Endothelial cell of hepatic sinusoid (primary cell): ENCODE results near the gene CNTN2.

ENCODE experiments used
- in situ Hi-C: cut with HindIII; loops from 2 replicates; pipeline ENCODE4 v1.10.0; 2017; ENCODE audit warnings: low sequenced_read_pairs

Gene CNTN2

GRCh38 chr1:205069371-205070125, 26.5 kb downstream of the CNTN2 start:
- in situ Hi-C loops: loop anchor here (10.0 kb wide), 1 partner anchor 55 kb away; no protein-coding TSS in a partner anchor

DNA sequence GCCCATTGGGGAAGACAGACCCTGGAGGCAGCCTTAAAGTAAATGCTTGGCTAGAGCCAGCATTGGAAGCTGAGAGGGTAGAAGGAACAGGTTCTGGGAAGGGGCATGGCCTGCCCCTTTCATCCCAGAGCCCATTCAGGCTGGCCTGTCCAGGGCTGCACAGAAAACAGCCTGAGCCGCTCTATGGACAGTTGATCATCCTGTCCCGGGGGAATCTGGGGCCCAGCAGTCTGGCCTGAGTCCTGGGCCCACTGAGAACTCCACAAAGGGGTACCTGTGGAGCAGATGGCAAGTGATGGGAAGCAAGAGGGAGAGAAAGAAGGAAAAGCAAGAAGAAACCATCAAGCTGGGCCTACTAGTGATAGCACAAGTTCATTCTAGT, 28.0 kb downstream of the CNTN2 start:
- in situ Hi-C loops: loop anchor here (10.0 kb wide), 1 partner anchor 56 kb away; no protein-coding TSS in a partner anchor

- in situ Hi-C loops: loop anchor here (10.0 kb wide), 1 partner anchor 57 kb away; no protein-coding TSS in a partner anchor
Measured at GRCh38 chr1:205071801-205072200, 28.8 kb downstream of the CNTN2 start.

- in situ Hi-C loops: loop anchor here (10.0 kb wide), 1 partner anchor 57 kb away; no protein-coding TSS in a partner anchor
Measured at GRCh38 chr1:205072286-205072685, 29.3 kb downstream of the CNTN2 start.

- in situ Hi-C loops: loop anchor here (10.0 kb wide), 1 partner anchor 58 kb away; no protein-coding TSS in a partner anchor
Measured at GRCh38 chr1:205072881-205073280, 29.9 kb downstream of the CNTN2 start.

- in situ Hi-C loops: loop anchor here (10.0 kb wide), 1 partner anchor 59 kb away; no protein-coding TSS in a partner anchor
Measured at GRCh38 chr1:205073511-205073910, 30.5 kb downstream of the CNTN2 start.

- in situ Hi-C loops: loop anchor here (10.0 kb wide), 1 partner anchor 59 kb away; no protein-coding TSS in a partner anchor
Measured at GRCh38 chr1:205074084-205074483, 31.1 kb downstream of the CNTN2 start.

DNA sequence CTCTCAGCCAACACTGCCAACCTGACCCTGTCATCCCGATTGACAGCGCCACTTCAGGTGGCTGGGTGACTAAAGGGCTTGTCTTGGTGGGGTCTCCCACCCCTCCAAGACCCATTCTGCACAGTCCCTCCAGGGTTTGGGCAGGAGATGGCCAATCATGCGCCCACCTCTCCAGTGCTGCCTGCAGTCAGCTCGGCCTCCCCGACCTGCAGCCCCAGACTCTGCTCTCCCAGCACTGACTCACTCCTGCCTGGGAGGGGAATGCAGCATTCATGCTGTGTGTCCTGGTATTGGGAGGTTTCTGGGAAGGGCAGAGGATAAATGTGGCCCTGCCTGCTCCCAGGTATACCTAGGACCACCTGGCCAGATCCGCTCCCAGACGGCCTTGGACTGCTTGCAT, 31.5 kb downstream of the CNTN2 start:
- in situ Hi-C loops: loop anchor here (10.0 kb wide), 1 partner anchor 60 kb away; no protein-coding TSS in a partner anchor

- in situ Hi-C loops: loop anchor here (10.0 kb wide), 1 partner anchor 61 kb away; no protein-coding TSS in a partner anchor
Measured at GRCh38 chr1:205075642-205076155, 32.7 kb downstream of the CNTN2 start.

GRCh38 chr1:205076245-205076761, 33.3 kb downstream of the CNTN2 start:
- in situ Hi-C loops: loop anchor here (10.0 kb wide), 1 partner anchor 62 kb away; no protein-coding TSS in a partner anchor

DNA sequence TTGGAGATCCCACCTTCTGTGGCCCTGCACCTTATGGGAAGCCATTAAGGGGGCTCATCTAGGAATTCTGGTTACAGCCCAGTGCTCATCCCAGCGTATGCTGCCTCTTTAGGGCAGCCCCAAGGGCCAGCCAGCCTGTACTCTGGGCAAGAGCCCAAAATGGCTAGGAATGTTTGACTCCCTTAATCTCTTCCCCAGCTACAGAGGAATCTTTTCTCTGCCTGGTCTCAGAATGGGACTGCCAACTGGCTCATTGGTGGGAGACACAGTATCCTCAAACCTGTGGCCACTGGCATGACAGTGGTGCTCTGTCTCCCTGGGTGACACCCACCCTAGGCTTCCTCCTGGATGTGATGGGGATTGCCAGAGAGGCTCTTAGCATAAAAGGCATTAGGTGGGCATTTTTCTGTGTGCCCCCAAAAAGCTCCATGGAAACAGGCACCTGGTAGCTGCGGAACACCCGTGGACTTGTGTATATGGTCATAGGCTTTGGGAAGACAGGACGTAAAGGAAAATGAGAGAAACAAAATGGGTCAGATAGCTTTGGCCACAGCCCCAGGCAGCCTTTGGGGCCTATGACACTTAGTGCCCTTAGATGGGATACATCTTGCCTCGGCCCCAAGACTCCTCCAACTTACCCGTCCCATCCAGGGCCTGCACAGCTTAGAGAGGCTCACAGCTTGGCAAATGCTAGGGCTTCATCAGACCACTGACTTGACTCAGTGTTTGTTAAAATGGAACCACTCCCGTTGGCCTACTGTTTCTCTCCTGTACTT, 34.3 kb downstream of the CNTN2 start:
- in situ Hi-C loops: loop anchor here (10.0 kb wide), 1 partner anchor 63 kb away; no protein-coding TSS in a partner anchor

DNA sequence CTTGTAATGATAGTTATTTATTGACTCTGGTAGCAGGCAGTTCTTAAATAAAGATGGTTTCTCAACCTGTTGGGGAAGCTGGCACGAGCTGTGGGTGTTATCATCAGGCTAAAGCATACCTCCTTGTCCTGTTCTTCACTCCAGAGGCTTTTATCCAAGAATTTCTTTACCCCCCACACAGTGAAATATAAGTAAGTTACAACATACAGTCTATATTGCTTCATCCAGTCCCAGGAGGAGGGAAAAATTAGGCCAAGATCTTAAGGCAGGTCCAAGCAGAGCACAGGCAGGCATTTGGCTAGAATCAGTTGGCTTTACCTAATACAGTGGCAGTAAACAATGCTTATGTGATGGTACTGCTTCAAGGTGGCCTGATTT, 34.9 kb downstream of the CNTN2 start:
- in situ Hi-C loops: loop anchor here (10.0 kb wide), 1 partner anchor 63 kb away; no protein-coding TSS in a partner anchor

GRCh38 chr1:205082431-205082830, 39.4 kb downstream of the CNTN2 start:
- in situ Hi-C loops: loop anchor here (5.0 kb wide), 1 partner anchor 105 kb away; no protein-coding TSS in a partner anchor

DNA sequence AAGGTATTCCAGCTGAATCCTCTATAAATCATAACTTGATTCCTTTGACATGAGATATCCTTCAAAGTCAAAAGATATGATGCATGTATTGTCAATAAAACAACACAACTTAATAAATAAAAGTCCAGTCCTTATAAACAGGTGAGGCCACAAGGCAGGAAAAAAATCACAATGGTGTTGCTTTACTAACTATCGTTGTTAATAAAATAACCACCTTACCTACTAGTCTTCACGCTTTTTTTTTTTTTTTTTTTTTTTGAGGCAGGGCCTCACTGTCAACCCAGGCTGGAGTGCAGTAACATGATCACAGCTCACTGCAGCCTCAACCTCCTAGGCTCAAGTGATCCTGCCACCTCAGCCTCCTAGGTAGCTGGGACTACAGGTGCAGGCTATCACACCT, 41.3 kb downstream of the CNTN2 start, which contains the start of gene TMEM81:
TSS of gene TMEM81 (minus strand) at position 101 of the 400 bp plus-strand sequence. CDS start 140 bp downstream, outside the sequence.
- in situ Hi-C loops: loop anchor here (5.0 kb wide), 1 partner anchor 103 kb away; no protein-coding TSS in a partner anchor

- in situ Hi-C loops: no loop called here
Measured at GRCh38 chr1:205088341-205088740, 45.3 kb downstream of the CNTN2 start.

DNA sequence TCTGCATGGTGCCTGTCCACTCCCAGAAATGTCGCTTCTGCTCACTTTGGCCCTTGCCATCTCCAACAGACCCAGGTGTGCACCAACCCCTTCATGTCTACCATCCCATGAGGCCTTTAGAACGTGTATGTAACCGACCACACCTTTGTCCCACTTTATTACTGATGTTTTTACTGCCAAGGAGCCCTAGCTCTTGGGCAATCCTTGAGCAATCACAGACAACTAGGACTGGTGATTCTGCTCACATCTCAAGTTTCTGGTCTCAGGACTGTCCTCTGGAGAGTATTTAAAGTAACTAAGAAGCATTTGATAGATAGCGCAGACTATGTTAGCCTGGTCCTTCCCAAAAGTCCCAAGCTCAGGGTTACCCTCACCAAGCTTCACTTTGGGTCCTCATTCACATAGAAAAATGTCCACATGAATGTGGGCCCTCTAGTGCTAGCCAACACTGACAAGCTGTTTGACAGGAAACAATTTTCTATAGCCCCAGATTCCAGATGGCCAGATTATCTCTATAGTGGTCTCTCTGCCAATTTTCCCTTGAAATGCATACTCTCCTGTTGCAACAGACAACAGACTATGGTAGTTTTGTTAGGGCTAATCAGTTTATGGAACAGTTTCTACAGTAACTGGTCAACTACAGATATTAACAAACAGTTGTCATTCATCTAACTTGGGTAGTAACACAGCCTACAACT, 48.2 kb downstream of the CNTN2 start:
- in situ Hi-C loops: no loop called here

GRCh38 chr1:205095422-205095821, 52.4 kb downstream of the CNTN2 start:
- in situ Hi-C loops: no loop called here

DNA sequence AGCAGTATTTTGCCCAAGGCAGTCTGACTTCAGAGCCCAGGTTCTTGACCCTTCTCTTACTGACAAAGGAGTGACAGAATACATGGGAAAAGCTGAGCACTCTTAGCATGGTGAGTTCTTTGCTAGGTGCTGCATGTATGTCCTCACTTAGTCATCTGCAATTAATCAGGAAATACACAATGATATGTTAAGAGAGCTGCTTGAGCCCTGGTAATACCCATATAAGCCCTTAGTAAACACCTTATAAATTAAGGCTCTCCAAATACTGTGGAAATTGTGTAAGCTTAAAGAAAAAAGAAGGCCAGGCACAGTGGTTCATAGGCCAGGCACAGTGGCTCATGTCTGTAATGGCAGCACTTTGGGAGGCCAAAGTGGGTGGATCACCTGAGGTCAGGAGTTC, 55.2 kb downstream of the CNTN2 start:
- in situ Hi-C loops: no loop called here

- in situ Hi-C loops: no loop called here
Measured at GRCh38 chr1:205102404-205102803, 59.4 kb downstream of the CNTN2 start.

GRCh38 chr1:205107327-205107726, 64.3 kb downstream of the CNTN2 start:
- in situ Hi-C loops: no loop called here
